NCI-H2227 (cell line): ENCODE data around the gene LY86.
A peak's percentile ranks its signal among the peaks of the same experiment; 100 is the strongest.

Experiments
- DNase-seq: peaks from one replicate; lab custom pipeline; 2025; ENCODE audit not compliant: unreplicated experiment; lab: John Stamatoyannopoulos, UW

The LY86 gene

GRCh38 chr6:6588064-6588923 is at the start of gene LY86:
Gene LY86 (plus strand): TSS chr6:6588720. CDS start chr6:6588735, 15 bp downstream.
- DNase-seq: no peak

- DNase-seq: no peak
Observed at GRCh38 chr6:6539036-6539435, 49.5 kb upstream of the LY86 start.

GRCh38 chr6:6542357-6542756 is 46.2 kb upstream of the LY86 start:
- DNase-seq: no peak

- no peak for DNase-seq
Observed at GRCh38 chr6:6543181-6543879, 45.2 kb upstream of the LY86 start.

- no peak for DNase-seq
Observed at GRCh38 chr6:6545616-6546317, 42.8 kb upstream of the LY86 start.

- peak; percentile 61 for DNase-seq
Observed at GRCh38 chr6:6546318-6547109, 42.0 kb upstream of the LY86 start.

- peak; percentile 87 for DNase-seq
Observed at GRCh38 chr6:6547110-6547879, 41.2 kb upstream of the LY86 start.

- no peak for DNase-seq
Observed at GRCh38 chr6:6556161-6556737, 32.3 kb upstream of the LY86 start.

GRCh38 chr6:6556738-6557503 is 31.6 kb upstream of the LY86 start:
- peak; percentile 37 for DNase-seq

- DNase-seq: no peak
Observed at GRCh38 chr6:6557504-6557839, 31.0 kb upstream of the LY86 start.

- DNase-seq: no peak
Observed at GRCh38 chr6:6557886-6558285, 30.6 kb upstream of the LY86 start.

- no peak for DNase-seq
Observed at GRCh38 chr6:6559994-6560570, 28.4 kb upstream of the LY86 start.

GRCh38 chr6:6560909-6561308 is 27.6 kb upstream of the LY86 start:
- DNase-seq: no peak

GRCh38 chr6:6564154-6564553 is 24.4 kb upstream of the LY86 start:
- no peak for DNase-seq

- no peak for DNase-seq
Observed at GRCh38 chr6:6565069-6565468, 23.5 kb upstream of the LY86 start.

- no peak for DNase-seq
Observed at GRCh38 chr6:6565488-6565887, 23.0 kb upstream of the LY86 start.

GRCh38 chr6:6566766-6567165 is 21.8 kb upstream of the LY86 start:
- DNase-seq: no peak

- DNase-seq: no peak
Observed at GRCh38 chr6:6569096-6569810, 19.3 kb upstream of the LY86 start.
